HCT116 (cell line): ENCODE measurements around the gene ZNF791. TPM values are rescaled to one million over a fixed set of nuclear protein-coding genes. Genes with fewer than 3 reads are reported as not detected.
"Not testable (repeated sequence)": the region's sequence is repeated elsewhere in the genome, so short reads cannot be mapped to it uniquely, and the experiment has no call there.

Experiments used
- ATAC-seq: fragments of 200-7000 bp; cut with Tn5 transposase; 2 replicates; pipeline ENCODE4 v1.9.1; 2020; ENCODE audit warnings: mild to moderate bottlenecking, moderate library complexity
- BruUV-seq: library from RNA; stranded (reverse); fragments of 400-500 nt; replicated peaks from 2 replicates; lab custom pipeline; 2021; lab: Mats Ljungman, UMichigan
- CTCF ChIA-PET: fragments of 300-600 bp; sonication (Branson Sonifier 250); formaldehyde crosslinking; loops from one replicate; lab custom pipeline; 2021; ENCODE audit warnings: antibody characterized with exemption; lab: Charles Lee
- POLR2A ChIA-PET: fragments of 300-600, 350-600 bp; sonication (Branson Sonifier 250); formaldehyde crosslinking; loops from one replicate; lab custom pipeline; 2021; ENCODE audit warnings: antibody characterized with exemption; lab: Charles Lee
- RAD21 ChIA-PET, 2 experiments: fragments of 300-600 bp; sonication (Branson Sonifier 250); formaldehyde crosslinking; loops; one replicate each; lab custom pipeline; 2023; ENCODE audit warnings: low total read pairs in 2 of 2; ENCODE audit not compliant: uncharacterized antibody in 2 of 2, unreplicated experiment in 2 of 2, low non-redundant PET in 1 of 2; lab: Charles Lee
- DNase-seq: peaks from one replicate; pipeline ENCODE4 v3.0.0-alpha.2; 2010; ENCODE audit warnings: low read depth, low spot score
- H2AFZ ChIP-seq: fragments of 200-600 bp; shearing (Covaris generic), sonication (generic); 2 replicates; pipeline ENCODE4 v1.6.1; 2017; ENCODE audit warnings: low read depth, mixed run types, mixed read lengths, antibody characterized with exemption, low read length; ENCODE audit not compliant: poor library complexity, severe bottlenecking
- H3K27ac ChIP-seq: 2 replicates; pipeline ENCODE4 v1.5.1; 2012; ENCODE audit warnings: low read depth, low read length
- H3K27me3 ChIP-seq: fragments of 200-600 bp; sonication (generic); 2 replicates; pipeline ENCODE4 v1.6.1; 2016; ENCODE audit warnings: mixed run types, low read length, mixed read lengths; ENCODE audit not compliant: insufficient read depth
- H3K36me3 ChIP-seq, 2 experiments: fragments of 200-500 bp in 1 of 2; fragments of 200-600 bp in 1 of 2; sonication (Bioruptor generic) in 1 of 2; sonication (generic) in 1 of 2; 2 replicates each; pipeline versions ENCODE4 v1.5.1 to v1.6.1; 2014 to 2016; ENCODE audit warnings: low read length in 2 of 2, inconsistent platforms in 1 of 2, mixed read lengths in 1 of 2, mixed run types in 1 of 2; ENCODE audit not compliant: insufficient read depth in 2 of 2, control insufficient read depth in 1 of 2
- H3K4me1 ChIP-seq, 2 experiments: fragments of 200-600 bp in 1 of 2; sonication (generic) in 1 of 2; 2 replicates each; pipeline versions ENCODE4 v1.5.1 to v1.6.1; 2012 to 2017; ENCODE audit warnings: low read length in 2 of 2, inconsistent platforms in 1 of 2, mild to moderate bottlenecking in 1 of 2, mixed read lengths in 1 of 2, mixed run types in 1 of 2, moderate library complexity in 1 of 2; ENCODE audit not compliant: insufficient read depth in 2 of 2, control insufficient read depth in 1 of 2
- H3K4me2 ChIP-seq: fragments of 200-600 bp; sonication (generic); 2 replicates; pipeline ENCODE4 v1.6.1; 2017; ENCODE audit warnings: mixed run types, low read length, mixed read lengths
- H3K4me3 ChIP-seq, 2 experiments: fragments of 200-600 bp in 1 of 2; sonication (generic) in 1 of 2; replicated peaks in 1 of 2; 2 replicates each; pipeline ENCODE4 v1.5.1; 2011 to 2016; ENCODE audit warnings: low read length in 2 of 2, control low read depth in 1 of 2, low read depth in 1 of 2, mild to moderate bottlenecking in 1 of 2, mixed read lengths in 1 of 2, mixed run types in 1 of 2
- H3K79me2 ChIP-seq: fragments of 200-600 bp; sonication (generic); 2 replicates; pipeline ENCODE4 v1.6.1; 2017; ENCODE audit warnings: mild to moderate bottlenecking, mixed run types, low read length, moderate library complexity, mixed read lengths; ENCODE audit not compliant: insufficient read depth
- H3K9ac ChIP-seq: fragments of 200-600 bp; sonication (generic); 2 replicates; pipeline ENCODE4 v1.6.1; 2016; ENCODE audit warnings: low read length, mixed read lengths
- H3K9me2 ChIP-seq: fragments of 200-600 bp; sonication (generic), shearing (Covaris generic); 2 replicates; pipeline ENCODE4 v1.6.1; 2017; ENCODE audit warnings: mixed run types, mild to moderate bottlenecking, moderate library complexity; ENCODE audit not compliant: insufficient read depth
- H3K9me3 ChIP-seq, 2 experiments: fragments of 200-500 bp in 1 of 2; fragments of 200-600 bp in 1 of 2; sonication (Bioruptor generic) in 1 of 2; sonication (generic) in 1 of 2; 2 replicates each; pipeline ENCODE4 v1.6.1; 2014 to 2017; ENCODE audit warnings: low read length in 2 of 2, mixed read lengths in 2 of 2, inconsistent platforms in 1 of 2, low read depth in 1 of 2, mild to moderate bottlenecking in 1 of 2, mixed run types in 1 of 2, moderate library complexity in 1 of 2; ENCODE audit not compliant: control insufficient read depth in 1 of 2, insufficient read depth in 1 of 2
- H4K20me1 ChIP-seq: fragments of 200-600 bp; sonication (generic), shearing (Covaris generic); 2 replicates; pipeline ENCODE4 v1.6.1; 2017; ENCODE audit warnings: mixed run types, mild to moderate bottlenecking, moderate library complexity; ENCODE audit not compliant: insufficient read depth
- ATF3 ChIP-seq: IDR thresholded peaks from 2 replicates; pipeline ENCODE4 v1.6.1; 2012
- CEBPB ChIP-seq: IDR thresholded peaks from 2 replicates; pipeline ENCODE4 v1.6.1; 2012; ENCODE audit warnings: low read depth
- FOSL1 ChIP-seq: IDR thresholded peaks from 2 replicates; pipeline ENCODE4 v1.6.1; 2012; ENCODE audit warnings: low read depth
- JUND ChIP-seq: IDR thresholded peaks from 2 replicates; pipeline ENCODE4 v1.6.1; 2012
- ZNF274 ChIP-seq: fragments of 200-500 bp; sonication (Bioruptor generic); IDR thresholded peaks from 2 replicates; pipeline ENCODE4 v1.6.1; 2014; ENCODE audit warnings: mild to moderate bottlenecking, low read depth, low read length, inconsistent platforms
- intact Hi-C: fragments of 100-400 bp; cut with micrococcal nuclease; formaldehyde crosslinking; loops from 2 replicates; pipeline ENCODE4 v1.10.0; 2022
- total RNA-seq: library from RNA; stranded (reverse); gene quantifications from one replicate; pipeline ENCODE4 v1.2.1, GENCODE V29; 2021; ENCODE audit not compliant: unreplicated experiment

Gene ZNF791
- total RNA-seq, 1 experiment from 2014 or later: 21.2 TPM

GRCh38 chr19:12642506-12642905 lies 31.8 kb downstream of the ZNF791 start:
- Histone ChIP-seq H3K4me2 (no peak overlapping the region), H4K20me1 (no peaks in the 10 kb centered on the region), H3K79me2 (no peaks in the 10 kb centered on the region), H3K36me3 (no peaks in the 10 kb centered on the region), H3K9me3 (peaks cover 0 to 4% of the 10 kb centered on the region in 2 experiments; a peak in 1 of 4 replicates), H3K4me1 (no peaks in the 10 kb centered on the region), H3K27me3 (no peaks in the 10 kb centered on the region), H3K9me2 (no peaks in the 10 kb centered on the region), H3K9ac (no peak overlapping the region), H3K27ac (no peak overlapping the region), H3K4me3 (no peak overlapping the region), H2AFZ (no peak overlapping the region)
- ChIA-PET RAD21 (interaction anchor here in 1 of 2 experiments (0.7 kb wide), 1 partner anchor 116 kb away, joined by 3 read pairs; no protein-coding TSS in a partner anchor), CTCF (no interaction called here), POLR2A (no interaction called here)
- TF ChIP-seq FOSL1 (no peak), CEBPB (no peak), ZNF274 (no peak), ATF3 (no peak), JUND (no peak)
- BruUV-seq: no TSS peak
- DNase-seq: no peak
- ATAC-seq: no peak
- intact Hi-C loops: no loop called here

DNA sequence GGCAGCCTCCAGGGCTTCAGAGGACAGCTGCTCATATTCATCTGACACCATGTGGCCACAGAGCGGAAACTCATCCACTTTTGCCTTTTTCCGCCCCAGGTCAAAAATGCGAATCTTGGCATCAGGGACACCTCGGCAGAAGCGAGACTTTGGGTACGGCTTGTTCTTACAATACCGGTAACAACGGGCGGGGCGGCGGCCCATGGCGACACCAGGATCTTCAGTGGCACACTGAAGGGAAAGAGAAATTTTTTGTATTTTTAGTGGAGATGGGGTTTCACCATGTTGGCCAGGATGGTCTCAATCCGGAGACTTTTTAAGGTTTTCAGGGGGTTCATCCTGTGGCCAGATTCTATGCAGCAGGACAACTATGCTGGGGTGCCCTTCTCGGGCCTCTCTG lies 33.0 kb downstream of the ZNF791 start:
- H3K36me3 ChIP-seq, intact Hi-C loops, RAD21 ChIA-PET, H3K27ac ChIP-seq, BruUV-seq, H3K79me2 ChIP-seq, H3K9me3 ChIP-seq, DNase-seq, H3K27me3 ChIP-seq, H3K9me2 ChIP-seq, H4K20me1 ChIP-seq, CTCF ChIA-PET, POLR2A ChIA-PET, H3K4me2 ChIP-seq, ATAC-seq, H3K9ac ChIP-seq, H3K4me3 ChIP-seq, H2AFZ ChIP-seq, H3K4me1 ChIP-seq: not testable (repeated sequence)
